Adipocyte (in vitro differentiated cells): ENCODE measurements around the gene KANK4.
A peak's percentile ranks its signal among the peaks of the same experiment; 100 is the strongest.
"Not testable (repeated sequence)": the region's sequence is repeated elsewhere in the genome, so short reads cannot be mapped to it uniquely, and the experiment has no call there.

Experiments
- DNase-seq: peaks from one replicate; pipeline ENCODE4 v3.0.0-alpha.2; 2015; ENCODE audit warnings: low read depth
- H3K27me3 ChIP-seq: replicated peaks from 2 replicates; pipeline ENCODE4 v1.7.0; 2013; ENCODE audit warnings: mild to moderate bottlenecking, low read length, moderate library complexity; ENCODE audit not compliant: control insufficient read depth, insufficient read depth
- H3K36me3 ChIP-seq: 2 replicates; pipeline ENCODE4 v1.7.0; 2013; ENCODE audit warnings: low read length, mild to moderate bottlenecking, moderate library complexity; ENCODE audit not compliant: control insufficient read depth, insufficient read depth, severe bottlenecking
- H3K4me1 ChIP-seq: 2 replicates; pipeline ENCODE4 v1.7.0; 2013; ENCODE audit warnings: mild to moderate bottlenecking, low read length, moderate library complexity; ENCODE audit not compliant: control insufficient read depth, insufficient read depth
- H3K4me3 ChIP-seq: 2 replicates; pipeline ENCODE4 v1.7.0; 2013; ENCODE audit warnings: mild to moderate bottlenecking, low read length, moderate library complexity
- H3K9ac ChIP-seq: 2 replicates; pipeline ENCODE4 v1.7.0; 2013; ENCODE audit warnings: mild to moderate bottlenecking, low read length, moderate library complexity
- H3K9me3 ChIP-seq: 2 replicates; pipeline ENCODE4 v1.7.0; 2013; ENCODE audit warnings: mild to moderate bottlenecking, low read length, moderate library complexity; ENCODE audit not compliant: control insufficient read depth

KANK4 gene

DNA sequence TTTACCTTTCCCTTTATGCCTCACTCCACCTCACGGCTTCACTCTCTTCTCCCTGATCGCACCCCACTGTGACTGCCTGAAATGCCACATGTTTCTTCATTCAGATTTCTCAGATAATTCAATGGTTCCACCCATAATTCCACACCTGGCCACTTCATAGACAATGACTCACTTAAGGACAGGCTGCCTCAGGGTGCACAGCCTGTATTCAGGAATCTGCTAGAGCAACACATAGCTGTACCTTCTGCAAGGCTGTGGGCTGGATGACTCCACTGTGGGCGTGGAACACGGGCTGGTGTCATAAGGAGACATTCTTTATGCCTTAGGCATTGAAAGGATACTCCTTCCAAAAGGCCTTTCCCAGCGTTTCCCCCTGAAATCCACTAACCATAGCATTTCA, 88.5 kb downstream of the KANK4 start:
- H3K9ac ChIP-seq, result no peak overlapping the region
- no peaks in the 10 kb centered on the region for H3K36me3 ChIP-seq
- H3K9me3 ChIP-seq, result no peaks in the 10 kb centered on the region
- H3K27me3 ChIP-seq, result no peaks in the 10 kb centered on the region
- peak; percentile 67 for DNase-seq
- peaks cover 5% of the 10 kb centered on the region for H3K4me1 ChIP-seq
- H3K4me3 ChIP-seq, result no peak overlapping the region

DNA sequence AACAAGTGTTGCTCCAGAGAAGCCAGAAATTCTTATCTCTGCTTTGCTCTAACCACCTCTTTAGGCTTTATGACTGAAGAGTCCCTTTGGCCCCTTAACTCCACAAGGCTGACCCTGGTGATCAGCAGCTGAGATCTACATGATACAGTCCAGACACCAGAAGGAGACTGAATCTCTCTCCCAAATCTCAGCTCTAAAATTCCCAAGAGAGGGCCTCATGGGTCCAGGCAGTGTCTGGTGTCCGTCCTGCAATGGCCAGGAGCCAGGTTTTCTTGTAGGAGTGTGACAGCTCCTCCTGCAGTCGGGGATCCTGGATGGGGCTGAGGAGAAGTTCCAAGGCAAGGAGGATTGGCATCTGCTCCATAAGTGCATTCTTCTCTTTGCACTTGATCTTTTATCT, 89.3 kb downstream of the KANK4 start:
- Histone ChIP-seq H3K9ac (no peak overlapping the region), H3K4me3 (no peak overlapping the region), H3K4me1 (peaks cover 5% of the 10 kb centered on the region), H3K9me3 (no peaks in the 10 kb centered on the region), H3K36me3 (no peaks in the 10 kb centered on the region), H3K27me3 (no peaks in the 10 kb centered on the region)
- peak; percentile 18 for DNase-seq

DNA sequence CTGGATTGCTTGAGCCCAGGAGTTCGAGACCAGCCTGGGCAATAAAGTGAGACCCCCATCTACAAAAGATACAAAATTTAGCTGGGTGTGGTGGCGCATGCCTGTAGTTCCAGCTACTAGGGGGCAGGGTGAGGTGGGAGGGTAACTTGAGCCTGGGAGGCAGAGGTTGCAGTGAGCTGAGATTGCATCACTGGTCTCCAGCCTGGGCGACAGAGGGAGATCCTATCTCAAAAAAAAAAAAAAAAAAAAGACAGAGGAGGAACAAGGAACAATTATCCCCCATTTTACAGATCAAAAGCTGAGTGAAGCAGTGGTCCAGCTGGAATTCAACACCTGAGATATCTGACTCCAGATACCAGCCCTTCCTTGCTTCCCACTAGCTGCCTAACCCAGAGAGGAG, 89.8 kb downstream of the KANK4 start:
- Histone ChIP-seq H3K4me3 (no peak overlapping the region), H3K36me3 (no peaks in the 10 kb centered on the region), H3K9me3 (no peaks in the 10 kb centered on the region), H3K4me1 (peaks cover 5% of the 10 kb centered on the region), H3K9ac (no peak overlapping the region), H3K27me3 (no peaks in the 10 kb centered on the region)
- DNase-seq, result peak; percentile 44

DNA sequence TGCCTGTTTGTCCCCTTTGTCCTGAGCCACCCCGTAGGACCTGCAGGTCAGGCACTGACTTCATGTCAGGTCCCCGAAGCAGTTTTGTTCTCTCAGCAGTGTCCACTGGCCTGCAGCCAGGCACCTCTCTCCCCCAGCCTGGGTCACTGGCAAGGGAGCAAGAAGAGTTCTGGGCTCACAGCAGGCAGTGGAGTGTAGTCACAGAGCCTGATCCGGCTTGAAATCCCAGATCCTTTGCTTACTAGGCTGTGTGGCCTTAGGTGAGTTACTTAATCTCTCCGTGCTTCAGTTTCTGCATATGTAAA, 90.4 kb downstream of the KANK4 start:
- no peaks in the 10 kb centered on the region for H3K27me3 ChIP-seq
- H3K36me3 ChIP-seq, result no peaks in the 10 kb centered on the region
- H3K9me3 ChIP-seq, result no peaks in the 10 kb centered on the region
- no peak overlapping the region for H3K4me3 ChIP-seq
- peaks cover 5% of the 10 kb centered on the region for H3K4me1 ChIP-seq
- no peak overlapping the region for H3K9ac ChIP-seq
- no peak for DNase-seq

DNA sequence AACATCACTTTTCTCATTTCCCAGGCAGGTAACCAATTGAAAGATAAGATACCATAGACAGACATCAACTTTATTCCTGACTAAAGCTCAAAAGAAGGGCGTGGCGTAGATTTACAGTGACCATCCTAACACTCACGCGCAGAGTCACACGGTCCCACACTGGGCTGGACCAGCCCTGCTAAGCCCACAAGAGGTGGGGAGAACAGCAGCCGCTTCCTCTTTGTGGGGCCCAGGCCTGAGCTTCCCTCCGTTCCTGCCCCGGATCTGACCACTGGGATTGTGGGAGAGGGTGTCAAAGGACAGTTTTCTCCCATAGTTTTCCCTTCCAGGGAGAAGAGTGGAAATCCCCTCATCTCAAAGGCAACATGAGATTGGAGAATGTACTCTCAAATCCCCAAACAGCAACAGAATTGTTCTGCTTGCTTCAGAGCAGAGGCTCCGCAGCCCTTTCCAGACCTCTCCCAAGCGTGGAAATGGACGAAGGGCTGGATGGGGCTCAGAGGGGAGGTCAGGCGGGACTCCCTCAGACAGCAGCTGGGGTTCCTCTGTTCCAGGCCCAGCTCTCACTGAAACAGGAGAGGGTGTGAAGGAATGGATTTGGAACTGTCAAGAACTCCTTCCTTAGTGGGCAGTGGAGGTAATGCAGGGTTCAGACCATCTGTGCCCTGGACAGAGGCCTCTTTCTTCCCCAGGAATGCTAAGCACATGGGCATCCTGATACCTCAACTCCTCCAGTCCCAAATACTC, 90.9 kb downstream of the KANK4 start:
- Histone ChIP-seq H3K27me3 (no peaks in the 10 kb centered on the region), H3K9ac (no peak overlapping the region), H3K4me1 (peaks cover 5% of the 10 kb centered on the region), H3K36me3 (no peaks in the 10 kb centered on the region), H3K9me3 (no peaks in the 10 kb centered on the region), H3K4me3 (no peak overlapping the region)
- no peak for DNase-seq

DNA sequence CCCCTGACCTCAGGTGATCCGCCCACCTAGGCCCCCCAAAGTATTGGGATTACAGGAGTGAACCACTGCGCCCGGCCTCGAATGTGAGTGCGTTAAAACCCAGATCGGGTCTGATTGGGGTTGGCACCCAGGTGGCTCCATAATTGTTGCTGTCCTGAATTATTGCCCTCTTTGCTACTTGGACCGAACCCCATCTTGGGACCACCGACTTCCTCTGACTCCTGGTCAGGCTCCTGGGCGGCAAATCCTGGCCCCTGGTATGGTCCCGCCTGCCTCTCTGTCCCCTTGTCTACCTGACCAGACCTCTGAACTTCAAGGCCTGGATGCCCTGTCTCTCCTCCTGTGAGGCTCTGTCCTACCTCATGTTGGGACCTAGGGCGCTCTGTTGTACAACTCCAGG, 91.7 kb downstream of the KANK4 start:
- H3K4me3 ChIP-seq, result no peak overlapping the region
- no peaks in the 10 kb centered on the region for H3K9me3 ChIP-seq
- H3K4me1 ChIP-seq, result peaks cover 5% of the 10 kb centered on the region
- H3K36me3 ChIP-seq, result no peaks in the 10 kb centered on the region
- H3K9ac ChIP-seq, result no peak overlapping the region
- no peaks in the 10 kb centered on the region for H3K27me3 ChIP-seq
- no peak for DNase-seq

DNA sequence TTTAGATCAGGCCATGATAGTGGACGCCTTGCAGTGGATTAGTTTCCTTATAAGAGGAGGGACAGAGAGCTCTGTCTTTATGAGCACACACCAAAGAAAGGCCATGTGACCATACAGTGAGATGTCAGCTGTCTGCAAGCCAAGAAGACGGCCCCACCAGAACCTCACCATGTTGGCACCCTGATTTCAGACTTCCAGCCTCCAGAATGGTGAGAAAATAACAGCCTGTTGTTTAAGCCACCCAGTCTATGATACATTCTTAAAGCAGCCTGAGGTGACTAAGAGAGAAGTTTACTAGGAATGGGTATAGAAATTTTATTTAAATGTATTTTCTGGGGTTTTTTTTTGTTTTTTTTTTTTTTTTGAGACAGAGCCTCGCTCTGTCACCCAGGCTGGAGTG, 95.1 kb downstream of the KANK4 start:
- Histone ChIP-seq H3K4me3 (no peak overlapping the region), H3K9me3 (no peaks in the 10 kb centered on the region), H3K9ac (no peak overlapping the region), H3K4me1 (no peaks in the 10 kb centered on the region), H3K36me3 (no peaks in the 10 kb centered on the region), H3K27me3 (no peaks in the 10 kb centered on the region)
- no peak for DNase-seq

DNA sequence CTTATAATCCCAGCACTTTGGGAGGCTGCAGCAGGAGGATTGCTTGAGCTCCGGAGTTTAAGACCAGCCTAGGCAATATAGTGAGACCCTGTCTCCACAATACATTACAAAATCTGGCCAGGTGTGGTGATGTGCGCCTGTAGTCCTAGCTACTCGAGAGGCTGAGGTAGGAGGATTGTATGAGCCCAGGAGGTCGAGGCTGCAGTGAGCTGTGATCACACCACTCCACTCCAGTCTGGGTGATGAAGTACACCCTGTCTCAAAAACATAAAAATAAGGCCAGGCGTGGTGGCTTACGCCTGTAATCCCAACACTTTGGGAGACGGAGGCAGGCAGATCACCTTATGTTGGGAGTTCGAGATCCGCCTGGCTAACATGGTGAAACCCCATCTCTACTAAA, 96.9 kb downstream of the KANK4 start:
- no peak overlapping the region for H3K4me3 ChIP-seq
- no peaks in the 10 kb centered on the region for H3K27me3 ChIP-seq
- no peaks in the 10 kb centered on the region for H3K36me3 ChIP-seq
- no peaks in the 10 kb centered on the region for H3K9me3 ChIP-seq
- no peak for DNase-seq
- H3K9ac ChIP-seq, result no peak overlapping the region
- no peaks in the 10 kb centered on the region for H3K4me1 ChIP-seq

DNA sequence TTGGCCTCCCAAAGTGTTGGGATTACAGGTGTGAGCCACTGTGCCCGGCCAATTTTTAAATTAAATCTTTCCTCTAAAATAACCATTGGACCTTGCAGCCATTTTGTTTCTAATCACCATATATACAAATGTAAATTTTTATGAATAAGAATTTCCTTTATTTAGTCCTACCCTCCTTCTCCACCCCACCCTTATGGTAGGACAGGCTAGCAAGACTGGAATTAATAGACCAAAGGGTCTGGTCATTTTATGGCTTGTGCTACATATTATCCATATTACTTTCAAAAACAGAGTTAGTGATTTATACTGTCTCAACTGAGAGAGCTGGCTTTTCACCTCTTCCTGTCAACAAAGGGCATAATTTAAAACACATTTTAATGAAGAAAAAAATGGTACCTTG, 98.1 kb downstream of the KANK4 start:
- no peak overlapping the region for H3K4me3 ChIP-seq
- H3K9me3 ChIP-seq, result no peaks in the 10 kb centered on the region
- no peaks in the 10 kb centered on the region for H3K4me1 ChIP-seq
- no peaks in the 10 kb centered on the region for H3K36me3 ChIP-seq
- no peaks in the 10 kb centered on the region for H3K27me3 ChIP-seq
- no peak overlapping the region for H3K9ac ChIP-seq
- DNase-seq, result no peak

DNA sequence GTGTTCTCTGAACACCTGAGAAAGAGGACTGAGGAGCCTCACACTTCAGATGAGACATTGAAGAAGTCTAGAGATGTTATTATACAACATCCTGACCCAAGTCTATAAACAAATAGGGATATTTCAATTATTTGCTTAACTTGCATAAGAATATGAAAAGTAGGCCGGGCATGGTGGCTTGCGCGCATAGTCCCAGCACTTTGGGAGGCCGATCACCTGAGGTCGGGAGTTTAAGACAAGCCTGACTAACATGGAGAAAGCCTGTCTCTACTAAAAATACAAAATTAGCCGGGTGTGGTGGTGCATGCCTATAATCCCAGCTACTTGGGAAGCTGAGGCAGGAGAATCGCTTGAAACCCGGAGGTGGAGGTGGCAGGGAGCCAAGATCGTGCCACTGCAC, 98.8 kb downstream of the KANK4 start:
- H3K9me3 ChIP-seq, DNase-seq, H3K36me3 ChIP-seq, H3K9ac ChIP-seq, H3K4me1 ChIP-seq, H3K4me3 ChIP-seq, H3K27me3 ChIP-seq: not testable (repeated sequence)

DNA sequence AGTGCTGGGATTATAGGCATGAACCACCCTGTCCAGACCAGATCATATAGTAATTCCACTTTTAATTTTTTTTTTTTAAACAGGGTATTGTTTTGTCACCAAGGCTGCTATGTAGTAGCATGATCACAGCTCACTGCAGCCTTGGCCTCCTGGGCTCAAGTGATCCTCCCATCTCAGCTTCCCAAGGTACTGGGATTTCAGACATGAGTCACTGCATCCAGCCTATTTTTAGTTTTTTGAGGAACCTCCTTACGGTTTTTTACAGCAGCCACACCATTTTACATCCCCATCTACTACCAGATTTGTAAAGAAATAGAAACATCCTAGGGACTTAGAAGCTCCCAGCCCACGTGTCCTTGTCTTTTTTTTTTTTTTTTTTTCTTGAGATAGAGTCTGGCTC, 100.6 kb downstream of the KANK4 start:
- Histone ChIP-seq H3K36me3 (no peaks in the 10 kb centered on the region), H3K9me3 (no peaks in the 10 kb centered on the region), H3K27me3 (no peaks in the 10 kb centered on the region), H3K4me3 (no peak overlapping the region), H3K9ac (no peak overlapping the region), H3K4me1 (no peaks in the 10 kb centered on the region)
- DNase-seq, result no peak
